ENCODE data around the gene MOSMO.

GRCh38 chr16:21994856-21995465 is 12.9 kb upstream of the MOSMO start:
- TF ChIP-seq CTCF (IDR thresholded peaks at IDR 0.05; ENCODE audit: low read depth, low read length, poor library complexity, severe bottlenecking) (no peak), EZH2phosphoT487 (IDR thresholded peaks at IDR 0.05; ENCODE audit: borderline replicate concordance, low read length) (no peak)
